ENCODE results near the gene MBTPS1.

Gene MBTPS1

GRCh38 chr16:84105948-84106740 is 10.6 kb downstream of the MBTPS1 start:
- Histone ChIP-seq H3F3A (ENCODE audit: insufficient read depth) (0 out of 2 replicates have a peak, but pooled peaks cover 3% of the 10 kb centered on the region), H3K27me3 (ENCODE audit: low read length) (no peaks in the 10 kb centered on the region), H3K9me3 (ENCODE audit: insufficient read depth, low read length) (no peaks in the 10 kb centered on the region), H3K4me3 (ENCODE audit: insufficient read depth, low read length, poor library complexity, severe bottlenecking) (no peak overlapping the region), H3K4me2 (ENCODE audit: low read depth, low read length, poor library complexity, severe bottlenecking) (no peak overlapping the region), H4K20me1 (ENCODE audit: low read depth, low read length) (no peaks in the 10 kb centered on the region; the same call in 1 of the 2 replicates), H2AFZ (ENCODE audit: low read depth, low read length, severe bottlenecking) (no peak overlapping the region), H3K36me3 (ENCODE audit: low read length) (no peaks in the 10 kb centered on the region), H3K9ac (ENCODE audit: low read length) (no peak overlapping the region), H3K79me2 (ENCODE audit: insufficient read depth, low read length) (peaks cover 98% of the 10 kb centered on the region), H3K27ac (ENCODE audit: low read depth, low read length) (no peak overlapping the region), H3K9me2 (replicated peaks; ENCODE audit: insufficient read depth, low read length) (no peaks in the 10 kb centered on the region)
- TF ChIP-seq, protein P1, sequence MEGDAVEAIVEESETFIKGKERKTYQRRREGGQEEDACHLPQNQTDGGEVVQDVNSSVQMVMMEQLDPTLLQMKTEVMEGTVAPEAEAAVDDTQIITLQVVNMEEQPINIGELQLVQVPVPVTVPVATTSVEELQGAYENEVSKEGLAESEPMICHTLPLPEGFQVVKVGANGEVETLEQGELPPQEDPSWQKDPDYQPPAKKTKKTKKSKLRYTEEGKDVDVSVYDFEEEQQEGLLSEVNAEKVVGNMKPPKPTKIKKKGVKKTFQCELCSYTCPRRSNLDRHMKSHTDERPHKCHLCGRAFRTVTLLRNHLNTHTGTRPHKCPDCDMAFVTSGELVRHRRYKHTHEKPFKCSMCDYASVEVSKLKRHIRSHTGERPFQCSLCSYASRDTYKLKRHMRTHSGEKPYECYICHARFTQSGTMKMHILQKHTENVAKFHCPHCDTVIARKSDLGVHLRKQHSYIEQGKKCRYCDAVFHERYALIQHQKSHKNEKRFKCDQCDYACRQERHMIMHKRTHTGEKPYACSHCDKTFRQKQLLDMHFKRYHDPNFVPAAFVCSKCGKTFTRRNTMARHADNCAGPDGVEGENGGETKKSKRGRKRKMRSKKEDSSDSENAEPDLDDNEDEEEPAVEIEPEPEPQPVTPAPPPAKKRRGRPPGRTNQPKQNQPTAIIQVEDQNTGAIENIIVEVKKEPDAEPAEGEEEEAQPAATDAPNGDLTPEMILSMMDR (IDR thresholded peaks at IDR 0.05; ENCODE audit: insufficient read depth, low read length, poor library complexity, severe bottlenecking), result no peak
- no peak for TF ChIP-seq EZH2phosphoT487 (conservative IDR thresholded peaks at IDR 0.05; ENCODE audit: low read length)

DNA sequence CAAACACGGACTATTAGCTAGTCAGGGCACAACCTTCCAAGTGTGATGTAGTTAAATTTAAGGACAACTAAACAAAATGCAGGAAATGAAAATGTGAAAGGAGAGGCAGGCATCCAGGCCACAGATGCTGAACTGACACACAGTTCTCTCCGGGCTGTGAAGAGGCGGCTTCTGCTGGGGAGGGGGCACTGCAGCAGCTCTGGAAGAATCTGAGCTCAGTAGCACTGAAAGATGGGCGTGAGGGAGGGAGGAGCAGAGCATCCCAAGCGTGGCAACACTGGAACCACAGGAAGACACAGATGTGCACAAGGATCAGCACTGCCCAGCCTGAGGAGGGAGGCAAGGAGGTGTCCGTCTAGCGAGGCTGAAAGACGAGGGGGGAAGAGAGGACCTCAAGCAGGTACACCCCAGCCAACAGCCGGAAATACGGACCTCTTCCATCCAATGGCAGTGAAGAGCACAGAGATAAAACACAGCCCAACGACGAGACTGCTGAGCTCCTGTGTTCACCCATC is 11.4 kb downstream of the MBTPS1 start:
- 0 out of 2 replicates have a peak, but pooled peaks cover 3% of the 10 kb centered on the region for H3F3A ChIP-seq (ENCODE audit: insufficient read depth)
- H2AFZ ChIP-seq (ENCODE audit: low read depth, low read length, severe bottlenecking), result no peak overlapping the region
- no peaks in the 10 kb centered on the region for H3K9me2 ChIP-seq (replicated peaks; ENCODE audit: insufficient read depth, low read length)
- H4K20me1 ChIP-seq (ENCODE audit: low read depth, low read length), result no peaks in the 10 kb centered on the region; the same call in 1 of the 2 replicates
- no peaks in the 10 kb centered on the region for H3K27me3 ChIP-seq (ENCODE audit: low read length)
- H3K4me2 ChIP-seq (ENCODE audit: low read depth, low read length, poor library complexity, severe bottlenecking), result no peak overlapping the region
- H3K27ac ChIP-seq (ENCODE audit: low read depth, low read length), result no peak overlapping the region
- no peaks in the 10 kb centered on the region for H3K9me3 ChIP-seq (ENCODE audit: insufficient read depth, low read length)
- no peak overlapping the region for H3K9ac ChIP-seq (ENCODE audit: low read length)
- H3K79me2 ChIP-seq (ENCODE audit: insufficient read depth, low read length), result peaks cover 90% of the 10 kb centered on the region
- H3K4me3 ChIP-seq (ENCODE audit: insufficient read depth, low read length, poor library complexity, severe bottlenecking), result no peak overlapping the region
- TF ChIP-seq EZH2phosphoT487 (conservative IDR thresholded peaks at IDR 0.05; ENCODE audit: low read length), result no peak
- TF ChIP-seq, protein P1 (IDR thresholded peaks at IDR 0.05; ENCODE audit: insufficient read depth, low read length, poor library complexity, severe bottlenecking), result no peak
- no peaks in the 10 kb centered on the region for H3K36me3 ChIP-seq (ENCODE audit: low read length)

GRCh38 chr16:84104231-84104630 is 12.5 kb downstream of the MBTPS1 start:
- Histone ChIP-seq H3K36me3 (ENCODE audit: low read length) (0 out of 2 replicates have a peak, but pooled peaks cover under 1% of the 10 kb centered on the region), H3K4me3 (ENCODE audit: insufficient read depth, low read length, poor library complexity, severe bottlenecking) (no peak overlapping the region), H3K79me2 (ENCODE audit: insufficient read depth, low read length) (peaks cover 79% of the 10 kb centered on the region), H2AFZ (ENCODE audit: low read depth, low read length, severe bottlenecking) (no peak overlapping the region), H3K9me2 (replicated peaks; ENCODE audit: insufficient read depth, low read length) (no peaks in the 10 kb centered on the region), H3F3A (ENCODE audit: insufficient read depth) (0 out of 2 replicates have a peak, but pooled peaks cover 3% of the 10 kb centered on the region), H3K4me2 (ENCODE audit: low read depth, low read length, poor library complexity, severe bottlenecking) (no peak overlapping the region), H3K27me3 (ENCODE audit: low read length) (no peaks in the 10 kb centered on the region), H4K20me1 (ENCODE audit: low read depth, low read length) (no peaks in the 10 kb centered on the region; the same call in 1 of the 2 replicates), H3K27ac (ENCODE audit: low read depth, low read length) (no peak overlapping the region), H3K9me3 (ENCODE audit: insufficient read depth, low read length) (no peaks in the 10 kb centered on the region), H3K9ac (ENCODE audit: low read length) (no peak overlapping the region)
- TF ChIP-seq, protein P1 (IDR thresholded peaks at IDR 0.05; ENCODE audit: insufficient read depth, low read length, poor library complexity, severe bottlenecking), result no peak
- no peak for TF ChIP-seq EZH2phosphoT487 (conservative IDR thresholded peaks at IDR 0.05; ENCODE audit: low read length)
